ENCODE results near the gene EIF2A. TPM values are rescaled to one million over a fixed set of nuclear protein-coding genes. Genes with fewer than 3 reads are reported as not detected.
"Not testable (repeated sequence)": the region's sequence is repeated elsewhere in the genome, so short reads cannot be mapped to it uniquely, and the experiment has no call there.

EIF2A gene
- total and polyA plus RNA-seq, 2 experiments from 2014 or later: 34.5 to 112 TPM

- TF ChIP-seq CTCF (IDR thresholded peaks at IDR 0.05; ENCODE audit: poor library complexity): no peak
- TF ChIP-seq EZH2phosphoT487 (IDR thresholded peaks at IDR 0.05; ENCODE audit: low read depth, severe bottlenecking, unreplicated experiment): no peak
- no peak for TF ChIP-seq EZH2 (IDR thresholded peaks at IDR 0.05; ENCODE audit: borderline replicate concordance)
- no peaks in the 10 kb centered on the region for H3K36me3 ChIP-seq (replicated peaks; ENCODE audit: insufficient read depth, low read depth)
- no peaks in the 10 kb centered on the region for H3K4me1 ChIP-seq (ENCODE audit: insufficient read depth)
- no peak overlapping the region for H2AFZ ChIP-seq
- no peak overlapping the region for H3K27ac ChIP-seq
- DNase-seq (ENCODE audit: low spot score): no peak
- 95% methylated on average over 4 of the region's 4 CpGs for WGBS (ENCODE audit: low lambda C conversion rate, missing lambda C conversion rate)
- no peaks in the 10 kb centered on the region for H3K9me2 ChIP-seq (replicated peaks; ENCODE audit: insufficient read depth)
- peaks cover 38% of the 10 kb centered on the region for H3K79me2 ChIP-seq
- H4K20me1 ChIP-seq (ENCODE audit: insufficient read depth, poor library complexity, severe bottlenecking): no peaks in the 10 kb centered on the region
- no peaks in the 10 kb centered on the region for H3K27me3 ChIP-seq
- H3K9me3 ChIP-seq (ENCODE audit: low read depth): no peaks in the 10 kb centered on the region
- no peak overlapping the region for H3K4me3 ChIP-seq
- H3K4me2 ChIP-seq: no peak overlapping the region
Measured at GRCh38 chr3:150594150-150594549, 47.6 kb downstream of the EIF2A start.

GRCh38 chr3:150597646-150598045 is 51.1 kb downstream of the EIF2A start:
- no peak for DNase-seq (ENCODE audit: low spot score)
- no peaks in the 10 kb centered on the region for H3K36me3 ChIP-seq (replicated peaks; ENCODE audit: insufficient read depth, low read depth)
- no peaks in the 10 kb centered on the region for H3K4me1 ChIP-seq (ENCODE audit: insufficient read depth)
- H3K27me3 ChIP-seq: no peaks in the 10 kb centered on the region
- no peak overlapping the region for H3K4me2 ChIP-seq
- H3K79me2 ChIP-seq: peaks cover 57% of the 10 kb centered on the region
- WGBS (ENCODE audit: low lambda C conversion rate, missing lambda C conversion rate): 94% methylated on average over 4 of the region's 4 CpGs
- no peaks in the 10 kb centered on the region for H3K9me2 ChIP-seq (replicated peaks; ENCODE audit: insufficient read depth)
- H3K9me3 ChIP-seq (ENCODE audit: low read depth): no peaks in the 10 kb centered on the region
- H2AFZ ChIP-seq: no peak overlapping the region
- H4K20me1 ChIP-seq (ENCODE audit: insufficient read depth, poor library complexity, severe bottlenecking): no peaks in the 10 kb centered on the region
- TF ChIP-seq EZH2 (IDR thresholded peaks at IDR 0.05; ENCODE audit: borderline replicate concordance) (no peak), EZH2phosphoT487 (IDR thresholded peaks at IDR 0.05; ENCODE audit: low read depth, severe bottlenecking, unreplicated experiment) (no peak), CTCF (IDR thresholded peaks at IDR 0.05; ENCODE audit: poor library complexity) (no peak)
- no peak overlapping the region for H3K4me3 ChIP-seq
- H3K27ac ChIP-seq: no peak overlapping the region

- WGBS (ENCODE audit: low lambda C conversion rate, missing lambda C conversion rate): 66% methylated on average over 4 of the region's 4 CpGs
- no peaks in the 10 kb centered on the region for H3K36me3 ChIP-seq (replicated peaks; ENCODE audit: insufficient read depth, low read depth)
- no peak for TF ChIP-seq EZH2phosphoT487 (IDR thresholded peaks at IDR 0.05; ENCODE audit: low read depth, severe bottlenecking, unreplicated experiment)
- TF ChIP-seq EZH2 (IDR thresholded peaks at IDR 0.05; ENCODE audit: borderline replicate concordance): no peak
- TF ChIP-seq CTCF (IDR thresholded peaks at IDR 0.05; ENCODE audit: poor library complexity): no peak
- no peaks in the 10 kb centered on the region for H3K9me2 ChIP-seq (replicated peaks; ENCODE audit: insufficient read depth)
- H3K79me2 ChIP-seq: peaks cover 58% of the 10 kb centered on the region
- peaks cover 7% of the 10 kb centered on the region for H4K20me1 ChIP-seq (ENCODE audit: insufficient read depth, poor library complexity, severe bottlenecking)
- H3K4me2 ChIP-seq: no peak overlapping the region
- no peak overlapping the region for H2AFZ ChIP-seq
- peak overlapping the region; percentile 50 for H3K27ac ChIP-seq
- no peak for DNase-seq (ENCODE audit: low spot score)
- H3K4me3 ChIP-seq: no peak overlapping the region
- no peaks in the 10 kb centered on the region for H3K27me3 ChIP-seq
- no peaks in the 10 kb centered on the region for H3K9me3 ChIP-seq (ENCODE audit: low read depth)
- peaks cover 5% of the 10 kb centered on the region for H3K4me1 ChIP-seq (ENCODE audit: insufficient read depth)
Measured at GRCh38 chr3:150599611-150600297, 53.2 kb downstream of the EIF2A start.

- Histone ChIP-seq H3K79me2 (peaks cover 63% of the 10 kb centered on the region), H4K20me1 (ENCODE audit: insufficient read depth, poor library complexity, severe bottlenecking) (peaks cover 12% of the 10 kb centered on the region), H3K4me1 (ENCODE audit: insufficient read depth) (peaks cover 15% of the 10 kb centered on the region)
- not testable (repeated sequence) for H3K36me3 ChIP-seq (replicated peaks; ENCODE audit: insufficient read depth, low read depth); H3K27me3 ChIP-seq; DNase-seq (ENCODE audit: low spot score); H3K4me3 ChIP-seq; H3K9me2 ChIP-seq (replicated peaks; ENCODE audit: insufficient read depth); H2AFZ ChIP-seq; H3K27ac ChIP-seq; H3K9me3 ChIP-seq (ENCODE audit: low read depth); H3K4me2 ChIP-seq
- 90% methylated on average over 13 of the region's 13 CpGs for WGBS (ENCODE audit: low lambda C conversion rate, missing lambda C conversion rate)
Measured at GRCh38 chr3:150600647-150601530, 54.3 kb downstream of the EIF2A start.

All from hepatocyte (in vitro differentiated cells).